PC-9 (cell line): ENCODE data around the gene SIM2.

Source experiments
- EZH2 ChIP-seq: fragments of 200-600 bp; sonication (generic); IDR thresholded peaks from 2 replicates; pipeline ENCODE4 v1.8.0; 2017; ENCODE audit warnings: antibody characterized with exemption, low read depth
- TF ChIP-seq, protein P1 (sequence below): fragments of 200-600 bp; sonication (generic); conservative IDR thresholded peaks from 2 replicates; pipeline ENCODE4 v1.6.1; 2017; ENCODE audit warnings: mixed run types, antibody characterized with exemption, mild to moderate bottlenecking, moderate library complexity

DNA sequence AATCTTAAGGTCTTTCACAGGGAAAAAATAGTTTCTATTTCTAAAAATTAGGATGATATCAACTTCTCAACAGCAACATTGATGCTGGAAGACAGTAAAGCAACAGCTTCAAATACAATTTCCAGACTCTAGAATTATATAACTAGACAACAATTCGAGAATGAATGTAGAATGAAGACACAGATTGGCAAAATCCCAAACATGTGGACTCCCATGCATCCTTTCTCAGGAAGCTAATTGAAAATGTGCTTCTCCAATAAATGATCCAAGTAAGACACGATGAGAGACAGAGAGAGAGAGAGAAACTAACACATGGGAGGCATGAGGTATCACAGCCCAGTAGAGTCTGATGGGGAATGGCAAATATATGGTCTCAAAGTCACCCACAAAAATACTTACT is 21.5 kb upstream of the SIM2 start:
- TF ChIP-seq, protein P1, sequence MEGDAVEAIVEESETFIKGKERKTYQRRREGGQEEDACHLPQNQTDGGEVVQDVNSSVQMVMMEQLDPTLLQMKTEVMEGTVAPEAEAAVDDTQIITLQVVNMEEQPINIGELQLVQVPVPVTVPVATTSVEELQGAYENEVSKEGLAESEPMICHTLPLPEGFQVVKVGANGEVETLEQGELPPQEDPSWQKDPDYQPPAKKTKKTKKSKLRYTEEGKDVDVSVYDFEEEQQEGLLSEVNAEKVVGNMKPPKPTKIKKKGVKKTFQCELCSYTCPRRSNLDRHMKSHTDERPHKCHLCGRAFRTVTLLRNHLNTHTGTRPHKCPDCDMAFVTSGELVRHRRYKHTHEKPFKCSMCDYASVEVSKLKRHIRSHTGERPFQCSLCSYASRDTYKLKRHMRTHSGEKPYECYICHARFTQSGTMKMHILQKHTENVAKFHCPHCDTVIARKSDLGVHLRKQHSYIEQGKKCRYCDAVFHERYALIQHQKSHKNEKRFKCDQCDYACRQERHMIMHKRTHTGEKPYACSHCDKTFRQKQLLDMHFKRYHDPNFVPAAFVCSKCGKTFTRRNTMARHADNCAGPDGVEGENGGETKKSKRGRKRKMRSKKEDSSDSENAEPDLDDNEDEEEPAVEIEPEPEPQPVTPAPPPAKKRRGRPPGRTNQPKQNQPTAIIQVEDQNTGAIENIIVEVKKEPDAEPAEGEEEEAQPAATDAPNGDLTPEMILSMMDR, result no peak
- no peak for TF ChIP-seq EZH2
